GM12873 (cell line): ENCODE data around the gene GABRR2.

Experiments
- CTCF ChIP-seq: IDR thresholded peaks from 2 replicates; pipeline ENCODE4 v1.5.1; 2012; ENCODE audit warnings: low read depth, mild to moderate bottlenecking, moderate library complexity, low read length, control low read depth; ENCODE audit not compliant: insufficient read depth; ENCODE audit errors: missing control alignments

The GABRR2 gene

GRCh38 chr6:89287351-89288028 lies 27.6 kb downstream of the GABRR2 start:
- TF ChIP-seq CTCF: no peak

- TF ChIP-seq CTCF: no peak
These were observed 28.6 kb downstream of the GABRR2 start for GRCh38 chr6:89286516-89286915.

GRCh38 chr6:89284963-89285735 lies 29.9 kb downstream of the GABRR2 start:
- TF ChIP-seq CTCF: no peak

GRCh38 chr6:89284081-89284480 lies 31.0 kb downstream of the GABRR2 start:
- TF ChIP-seq CTCF: no peak

GRCh38 chr6:89282749-89283148 lies 32.4 kb downstream of the GABRR2 start:
- TF ChIP-seq CTCF: no peak

- TF ChIP-seq CTCF: peak; percentile 96
These were observed 33.3 kb downstream of the GABRR2 start for GRCh38 chr6:89281779-89282246.

- TF ChIP-seq CTCF: no peak
These were observed 36.1 kb downstream of the GABRR2 start for GRCh38 chr6:89278956-89279355.
